Activated naive CD8-positive, alpha-beta T cell treated with anti-CD3 and anti-CD28 coated beads for 36 hours (primary cell): Measurements from ENCODE around the gene ATF7. TPM values are rescaled to one million over a fixed set of nuclear protein-coding genes. Genes with fewer than 3 reads are reported as not detected.

Source experiments
- DNase-seq: peaks from one replicate; pipeline ENCODE4 v3.0.0; 2021
- H3K27ac Mint-ChIP-seq: one replicate; pipeline ENCODE4 v1.8.0; 2022; ENCODE audit warnings: mild to moderate bottlenecking, moderate library complexity, mixed read lengths
- H3K27me3 Mint-ChIP-seq: one replicate; pipeline ENCODE4 v1.8.0; 2022; ENCODE audit warnings: mild to moderate bottlenecking, mixed read lengths
- H3K36me3 Mint-ChIP-seq: one replicate; pipeline ENCODE4 v1.8.0; 2021; ENCODE audit warnings: mild to moderate bottlenecking, mixed read lengths
- H3K4me1 Mint-ChIP-seq: one replicate; pipeline ENCODE4 v1.8.0; 2021; ENCODE audit warnings: mixed read lengths
- H3K4me3 Mint-ChIP-seq: one replicate; pipeline ENCODE4 v1.8.0; 2022; ENCODE audit warnings: mild to moderate bottlenecking, moderate library complexity, mixed read lengths
- H3K9me3 Mint-ChIP-seq: one replicate; pipeline ENCODE4 v1.8.0; 2022; ENCODE audit warnings: mixed read lengths
- total RNA-seq, 2 experiments: library from RNA; stranded (reverse); gene quantifications; one replicate each; pipeline ENCODE4 v1.2.3, GENCODE V29; 2021

ATF7 gene
- total RNA-seq, 2 experiments from 2014 or later: 22.8 to 23.6 TPM

DNA sequence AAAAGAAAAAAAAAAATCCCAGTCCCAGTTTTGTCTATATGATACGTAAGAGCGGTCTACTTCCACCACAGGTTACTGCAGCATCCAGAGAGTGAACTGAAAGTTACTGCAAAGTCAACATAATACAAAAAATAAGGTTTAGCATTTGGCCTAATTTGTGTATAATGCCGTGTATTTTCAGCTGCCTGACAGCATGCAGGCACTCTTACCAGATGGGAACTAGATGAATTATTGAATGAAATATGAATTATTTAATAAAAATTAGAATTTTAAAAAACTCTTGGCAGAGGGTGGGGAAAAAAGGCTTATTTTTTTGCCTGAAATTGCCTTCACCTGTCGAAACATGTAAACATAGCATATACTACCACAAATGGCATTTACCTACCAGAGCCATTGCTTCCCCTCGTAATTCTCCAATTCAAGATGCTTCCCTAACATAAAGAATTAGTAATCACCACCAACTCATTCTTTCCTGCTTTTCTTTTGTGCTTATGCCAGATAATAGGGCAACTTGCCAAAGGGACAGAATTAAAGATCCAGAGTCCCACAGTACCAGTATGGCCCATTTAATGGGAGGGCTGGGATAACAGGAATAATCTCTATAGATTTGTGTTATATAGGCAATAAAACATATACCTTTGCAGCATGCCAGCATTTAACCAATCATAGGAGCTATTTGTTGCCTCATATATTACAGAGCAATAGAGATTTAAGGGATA, 31.1 kb downstream of the ATF7 start:
- Mint-ChIP-seq H3K4me1 (peaks cover 17% of the 10 kb centered on the region), H3K4me3 (no peak overlapping the region), H3K27ac (no peak overlapping the region), H3K9me3 (no peaks in the 10 kb centered on the region), H3K27me3 (no peaks in the 10 kb centered on the region), H3K36me3 (peaks cover 4% of the 10 kb centered on the region)
- no peak for DNase-seq

DNA sequence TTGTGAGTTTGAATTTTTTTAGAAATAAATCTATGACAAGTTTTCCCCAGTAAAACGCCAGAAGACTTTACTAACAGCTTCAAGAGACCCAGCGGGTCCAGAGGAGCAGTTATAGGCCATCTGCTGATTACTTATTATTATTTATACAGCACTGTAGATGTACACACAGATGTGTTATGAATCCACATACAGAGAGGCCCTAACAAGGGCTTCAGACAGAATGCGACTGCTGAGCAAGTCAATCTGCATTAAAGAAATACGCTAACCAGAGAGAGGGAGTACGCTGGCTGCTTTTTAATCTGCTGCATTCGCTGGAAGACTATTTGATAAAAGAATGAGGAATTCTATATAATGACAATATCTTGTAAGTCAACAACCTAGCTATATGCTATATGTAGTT, 32.5 kb downstream of the ATF7 start:
- Mint-ChIP-seq H3K27me3 (no peaks in the 10 kb centered on the region), H3K4me3 (no peak overlapping the region), H3K4me1 (peaks cover 25% of the 10 kb centered on the region), H3K36me3 (peaks cover 4% of the 10 kb centered on the region), H3K9me3 (no peaks in the 10 kb centered on the region), H3K27ac (no peak overlapping the region)
- no peak for DNase-seq

DNA sequence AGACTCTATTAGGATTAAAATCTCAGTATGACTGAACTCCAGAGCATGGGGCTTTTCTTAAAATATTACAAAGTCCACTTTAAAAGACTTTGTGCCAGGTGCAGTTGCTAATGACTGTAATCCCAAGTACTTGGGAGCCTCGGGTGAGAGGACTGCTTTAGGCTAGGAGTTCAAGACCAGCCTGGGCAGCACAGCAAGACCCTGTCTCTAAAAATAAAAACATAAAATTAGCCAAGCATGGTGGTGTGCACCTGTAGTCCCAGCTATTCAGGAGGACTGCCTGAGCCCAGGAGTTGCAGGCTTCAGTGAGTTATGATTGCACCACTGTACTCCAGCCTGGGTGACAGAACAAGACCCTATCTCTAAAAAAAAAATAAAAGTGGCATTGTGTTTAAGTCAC, 33.2 kb downstream of the ATF7 start:
- no peak overlapping the region for H3K27ac Mint-ChIP-seq
- DNase-seq: no peak
- peaks cover 7% of the 10 kb centered on the region for H3K36me3 Mint-ChIP-seq

DNA sequence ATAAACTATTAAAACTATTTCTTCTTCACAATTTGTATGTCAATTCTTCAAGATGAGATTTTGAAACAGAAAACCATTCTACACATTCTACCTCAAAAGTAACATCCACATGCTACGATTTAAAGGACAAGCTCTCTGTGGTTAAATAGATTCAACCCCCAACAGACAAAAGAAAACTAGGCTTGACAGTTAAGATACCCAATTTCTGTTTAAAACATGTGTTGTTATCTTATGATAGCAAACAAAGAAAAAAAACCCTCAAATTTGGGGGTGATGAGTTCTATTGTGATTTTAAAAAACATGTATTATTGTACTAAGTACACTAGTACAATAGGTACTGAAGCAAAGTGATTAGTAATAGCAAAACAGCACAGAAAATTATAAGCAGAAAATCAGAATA, 33.8 kb downstream of the ATF7 start:
- Mint-ChIP-seq H3K9me3 (no peaks in the 10 kb centered on the region), H3K27ac (no peak overlapping the region), H3K4me3 (no peak overlapping the region), H3K4me1 (peaks cover 33% of the 10 kb centered on the region), H3K27me3 (no peaks in the 10 kb centered on the region), H3K36me3 (peaks cover 5% of the 10 kb centered on the region)
- no peak for DNase-seq

More for the DNA sequence above, 33.2 kb downstream of the ATF7 start:
- no peaks in the 10 kb centered on the region for H3K9me3 Mint-ChIP-seq
- no peaks in the 10 kb centered on the region for H3K27me3 Mint-ChIP-seq
- H3K4me3 Mint-ChIP-seq: no peak overlapping the region
- peaks cover 31% of the 10 kb centered on the region for H3K4me1 Mint-ChIP-seq

DNA sequence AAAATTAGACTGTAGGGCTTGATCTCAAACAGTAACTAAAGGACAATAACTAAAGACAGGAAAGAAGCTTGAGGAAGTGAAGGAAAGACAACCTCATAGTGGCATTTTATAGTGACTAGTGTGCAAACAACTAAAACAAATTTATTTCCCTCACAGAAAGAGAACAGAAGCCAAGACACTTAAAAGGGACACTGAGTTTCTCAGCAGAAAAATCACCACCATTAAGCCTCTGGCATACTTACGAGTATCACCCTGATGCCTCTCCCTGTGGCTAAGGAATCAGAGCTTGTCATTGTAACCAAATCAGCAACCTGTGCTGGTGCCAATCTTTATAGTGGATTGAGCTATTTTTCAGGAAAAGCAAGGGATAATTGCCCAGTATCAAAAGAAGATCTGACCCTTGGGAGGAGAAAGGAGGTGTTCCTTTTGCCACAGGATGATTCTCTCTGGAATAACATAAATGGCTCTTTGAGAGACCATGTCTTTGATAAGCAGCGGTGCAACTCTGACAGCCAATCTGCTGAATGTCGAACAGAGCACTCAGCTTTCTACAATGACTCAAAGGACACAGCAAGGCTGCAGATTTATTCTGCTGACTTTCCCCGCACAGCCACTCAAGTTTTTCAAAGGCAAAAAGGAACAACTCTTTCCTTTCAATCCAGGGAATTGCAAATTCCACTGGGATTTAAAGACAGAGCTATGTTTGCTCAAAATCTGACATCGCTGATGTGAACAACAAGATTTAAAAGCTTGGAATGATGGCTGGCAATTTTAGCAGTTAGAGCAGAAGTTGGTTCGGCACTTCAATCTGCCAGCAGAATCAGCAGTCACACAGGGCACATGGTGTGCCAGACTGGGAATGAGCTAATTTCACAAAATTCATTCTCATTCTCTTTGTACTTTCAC, 34.6 kb downstream of the ATF7 start:
- no peak overlapping the region for H3K27ac Mint-ChIP-seq
- no peak for DNase-seq
- H3K9me3 Mint-ChIP-seq: no peaks in the 10 kb centered on the region
- H3K4me3 Mint-ChIP-seq: no peak overlapping the region
- peaks cover 38% of the 10 kb centered on the region for H3K4me1 Mint-ChIP-seq
- H3K36me3 Mint-ChIP-seq: peaks cover 5% of the 10 kb centered on the region
- no peaks in the 10 kb centered on the region for H3K27me3 Mint-ChIP-seq

DNA sequence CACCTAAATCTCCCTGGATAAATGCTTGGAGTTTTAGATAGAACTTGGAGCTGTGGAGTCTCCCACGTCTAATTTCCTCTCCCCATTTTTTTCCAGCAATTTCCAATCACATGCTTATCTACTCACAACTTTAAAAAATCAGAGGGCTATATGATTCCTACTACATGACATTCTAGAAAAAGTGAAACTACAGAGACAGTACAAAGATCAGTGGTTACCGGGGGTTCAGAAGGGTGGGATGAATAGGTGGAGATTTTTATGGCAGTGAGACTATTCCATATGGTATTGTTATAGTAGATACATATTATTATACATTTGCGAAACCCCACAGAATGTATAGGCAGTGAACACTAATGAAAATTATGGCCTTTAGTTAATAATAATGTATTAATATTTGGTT, 35.5 kb downstream of the ATF7 start:
- no peak overlapping the region for H3K27ac Mint-ChIP-seq

DNA sequence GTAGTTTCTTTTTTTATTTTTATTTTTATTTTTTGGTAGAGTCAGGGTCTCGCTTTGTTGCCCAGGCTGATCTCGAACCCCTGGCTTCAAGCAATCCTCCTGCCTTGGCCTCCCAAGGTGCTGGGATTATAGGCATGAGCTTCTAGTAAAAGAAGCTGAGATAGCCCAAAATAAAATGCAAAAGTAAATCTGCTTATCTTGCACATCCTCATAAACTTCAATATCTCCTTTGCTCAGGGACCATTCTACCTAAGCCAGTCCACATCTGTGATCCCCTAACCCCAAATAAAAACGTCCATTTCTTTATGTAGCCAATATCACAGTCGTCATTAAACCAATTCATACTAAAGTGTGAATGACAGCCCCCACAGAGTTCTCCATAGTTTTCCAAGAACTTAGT, 36.3 kb downstream of the ATF7 start:
- Mint-ChIP-seq H3K4me1 (peaks cover 48% of the 10 kb centered on the region), H3K27ac (no peak overlapping the region), H3K27me3 (no peaks in the 10 kb centered on the region), H3K36me3 (peaks cover 5% of the 10 kb centered on the region), H3K9me3 (no peaks in the 10 kb centered on the region), H3K4me3 (no peak overlapping the region)
- DNase-seq: no peak

More for the DNA sequence above, 35.5 kb downstream of the ATF7 start:
- Mint-ChIP-seq H3K36me3 (peaks cover 5% of the 10 kb centered on the region), H3K27me3 (no peaks in the 10 kb centered on the region), H3K4me1 (peaks cover 44% of the 10 kb centered on the region), H3K9me3 (no peaks in the 10 kb centered on the region), H3K4me3 (no peak overlapping the region)
- no peak for DNase-seq

DNA sequence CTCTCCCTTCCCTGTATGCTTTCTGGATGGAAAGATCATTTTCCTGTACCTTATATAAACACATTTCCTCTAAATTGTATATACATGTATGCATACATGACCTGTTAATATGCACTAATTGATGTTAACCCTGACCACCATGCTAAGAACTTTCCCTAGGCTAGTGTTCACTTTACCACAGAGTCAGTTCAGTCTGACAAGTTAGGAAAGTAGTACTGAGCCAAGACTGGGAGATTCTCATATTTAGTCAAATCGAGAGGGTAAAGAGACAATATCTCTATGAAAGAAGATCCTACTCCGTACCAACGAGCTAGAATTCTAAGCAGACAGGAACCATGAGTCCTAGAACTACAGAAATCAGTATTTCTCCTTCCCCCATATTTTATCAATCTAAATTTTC, 36.8 kb downstream of the ATF7 start:
- Mint-ChIP-seq H3K27ac (no peak overlapping the region), H3K4me1 (peaks cover 48% of the 10 kb centered on the region), H3K9me3 (no peaks in the 10 kb centered on the region), H3K4me3 (no peak overlapping the region), H3K36me3 (peaks cover 7% of the 10 kb centered on the region), H3K27me3 (no peaks in the 10 kb centered on the region)
- no peak for DNase-seq

DNA sequence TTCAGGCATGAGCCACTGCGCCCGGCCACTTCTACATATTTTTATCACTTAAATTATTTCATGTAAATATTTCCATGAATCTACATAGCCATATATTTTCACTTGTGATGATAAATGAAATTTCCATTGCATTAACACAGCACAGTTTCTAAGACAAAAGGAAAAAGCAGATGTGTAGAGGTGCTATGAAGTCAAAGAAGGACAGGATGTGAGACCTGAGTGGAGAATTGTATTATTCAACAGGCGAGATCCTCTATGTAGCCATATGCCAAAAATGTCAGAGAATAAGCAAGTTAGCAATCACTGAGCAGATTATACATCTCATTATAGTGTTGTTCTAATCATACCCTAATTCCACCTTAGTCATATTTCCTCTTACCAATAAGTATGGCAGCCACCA, 38.1 kb downstream of the ATF7 start:
- no peak overlapping the region for H3K4me3 Mint-ChIP-seq
- no peak for DNase-seq
- H3K36me3 Mint-ChIP-seq: peaks cover 10% of the 10 kb centered on the region
- peaks cover 50% of the 10 kb centered on the region for H3K4me1 Mint-ChIP-seq
- no peaks in the 10 kb centered on the region for H3K9me3 Mint-ChIP-seq
- no peaks in the 10 kb centered on the region for H3K27me3 Mint-ChIP-seq
- H3K27ac Mint-ChIP-seq: peak overlapping the region; percentile 28

DNA sequence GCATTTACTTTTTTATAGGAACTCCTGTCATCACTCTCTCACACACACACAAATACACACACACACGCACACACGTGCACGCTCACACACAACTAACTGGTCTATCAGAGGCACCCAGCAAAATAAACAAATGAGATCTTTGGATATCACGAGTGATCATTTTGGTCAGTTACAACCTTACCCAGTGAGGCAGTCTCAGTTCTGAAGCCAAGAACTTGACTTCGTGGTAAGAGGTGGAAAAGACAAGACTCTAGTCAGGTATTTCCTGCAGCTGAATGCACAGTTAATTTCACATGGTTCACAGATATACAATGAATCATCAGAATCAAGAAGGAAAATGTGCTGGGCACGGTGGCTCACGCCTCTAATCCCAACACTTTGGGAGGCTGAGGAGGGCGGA, 39.4 kb downstream of the ATF7 start:
- no peak overlapping the region for H3K27ac Mint-ChIP-seq
- DNase-seq: no peak
- H3K36me3 Mint-ChIP-seq: peaks cover 10% of the 10 kb centered on the region
- no peaks in the 10 kb centered on the region for H3K27me3 Mint-ChIP-seq
- H3K9me3 Mint-ChIP-seq: no peaks in the 10 kb centered on the region
- H3K4me1 Mint-ChIP-seq: peaks cover 44% of the 10 kb centered on the region
- H3K4me3 Mint-ChIP-seq: no peak overlapping the region

DNA sequence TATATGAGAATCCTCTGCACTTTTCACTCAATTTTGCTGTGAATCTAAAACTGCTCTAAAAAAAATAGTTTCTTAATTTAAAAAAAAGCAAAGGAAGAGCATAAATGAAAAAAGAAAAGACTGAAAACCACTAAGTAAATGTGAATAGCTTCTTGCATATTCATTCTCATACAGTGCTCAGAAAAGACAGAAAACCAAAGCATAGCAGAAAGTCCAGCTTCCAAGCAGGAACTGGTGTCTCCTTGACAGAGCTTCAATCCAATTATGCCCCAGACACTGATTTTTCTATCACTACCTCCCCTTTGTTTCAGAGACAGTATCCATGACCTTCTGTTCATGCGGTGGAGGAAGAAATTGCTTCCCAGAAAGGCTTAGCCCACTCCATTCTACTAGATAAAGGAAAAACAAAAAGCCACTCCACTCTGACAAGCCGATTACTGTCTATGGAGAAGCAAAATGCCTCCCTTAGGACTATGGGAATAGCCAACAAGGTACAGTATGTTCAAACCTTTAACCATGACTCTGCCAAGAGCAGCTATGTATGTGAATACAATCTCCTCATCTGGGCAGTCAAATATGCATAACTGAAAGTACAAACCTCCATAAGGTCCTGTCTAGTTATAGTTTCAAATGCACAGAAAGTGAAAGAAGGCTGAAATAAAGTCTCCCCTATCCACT, 40.6 kb downstream of the ATF7 start:
- Mint-ChIP-seq H3K9me3 (no peaks in the 10 kb centered on the region), H3K27me3 (no peaks in the 10 kb centered on the region), H3K4me1 (peaks cover 36% of the 10 kb centered on the region), H3K36me3 (peaks cover 14% of the 10 kb centered on the region), H3K4me3 (no peak overlapping the region), H3K27ac (no peak overlapping the region)
- no peak for DNase-seq

DNA sequence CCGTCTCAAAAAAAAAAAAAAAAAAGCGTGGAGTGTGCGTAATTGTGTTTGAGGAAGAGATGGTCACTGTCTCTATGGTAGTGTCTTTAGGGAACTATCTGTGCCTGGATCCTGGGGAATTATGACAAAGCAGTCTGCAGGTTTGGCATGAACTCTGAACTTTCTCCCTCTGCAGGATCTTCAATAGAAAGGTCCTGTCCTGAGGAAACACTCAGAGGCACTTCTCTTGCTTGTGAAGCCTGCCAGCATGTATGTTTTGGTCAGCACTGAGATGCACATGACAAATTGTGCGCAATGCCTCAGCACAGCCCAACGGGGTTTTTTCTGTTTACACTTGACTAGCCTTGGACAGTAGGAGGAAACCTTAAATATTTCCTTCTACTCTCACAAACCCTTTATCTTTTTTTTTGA, 46.6 kb downstream of the ATF7 start:
- peaks cover 21% of the 10 kb centered on the region for H3K4me1 Mint-ChIP-seq
- H3K4me3 Mint-ChIP-seq: no peak overlapping the region
- H3K36me3 Mint-ChIP-seq: peaks cover 15% of the 10 kb centered on the region
- no peak for DNase-seq
- H3K9me3 Mint-ChIP-seq: no peaks in the 10 kb centered on the region
- no peak overlapping the region for H3K27ac Mint-ChIP-seq
- H3K27me3 Mint-ChIP-seq: no peaks in the 10 kb centered on the region

DNA sequence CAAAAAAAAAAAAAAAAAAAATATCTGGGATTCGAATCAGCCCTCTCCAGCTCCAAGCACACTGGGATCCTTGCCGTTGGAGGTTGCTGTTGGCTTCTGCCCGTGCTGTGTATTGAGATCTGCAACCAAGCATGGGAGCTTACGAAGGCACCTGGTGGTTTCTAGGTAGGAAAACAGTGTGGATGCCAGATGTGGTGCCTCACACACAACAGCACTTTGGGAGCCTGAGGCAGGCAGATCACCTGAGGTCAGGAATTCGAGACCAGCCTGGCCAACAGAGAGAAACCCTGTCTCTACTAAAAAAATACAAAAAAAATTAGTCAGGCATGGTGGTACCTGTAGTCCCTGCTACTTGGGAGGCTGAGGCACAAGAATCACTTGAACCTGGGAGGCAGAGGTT, 47.4 kb downstream of the ATF7 start:
- peaks cover 21% of the 10 kb centered on the region for H3K4me1 Mint-ChIP-seq
- no peaks in the 10 kb centered on the region for H3K27me3 Mint-ChIP-seq
- H3K4me3 Mint-ChIP-seq: no peak overlapping the region
- DNase-seq: no peak
- no peak overlapping the region for H3K27ac Mint-ChIP-seq
- H3K36me3 Mint-ChIP-seq: peaks cover 11% of the 10 kb centered on the region
- H3K9me3 Mint-ChIP-seq: no peaks in the 10 kb centered on the region

DNA sequence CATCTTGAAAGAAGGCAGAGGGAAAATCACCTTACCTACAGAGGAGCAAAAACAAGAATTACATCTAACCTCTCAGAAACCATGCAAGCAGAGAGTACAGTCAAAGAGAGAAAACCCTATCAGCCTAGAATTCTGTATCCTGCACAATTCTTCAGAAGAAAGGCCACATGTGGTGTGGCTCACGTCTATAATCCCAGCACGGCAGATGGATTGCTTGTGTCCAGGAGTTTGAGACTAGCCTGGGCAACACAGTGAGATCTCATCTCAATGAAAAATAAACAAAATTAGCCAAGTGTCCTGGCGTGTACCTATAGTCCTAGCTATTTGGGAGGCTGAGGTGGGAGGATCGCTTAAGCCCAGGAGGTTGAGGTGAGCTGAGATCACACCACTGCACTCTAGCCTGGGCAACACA, 48.2 kb downstream of the ATF7 start:
- Mint-ChIP-seq H3K27me3 (no peaks in the 10 kb centered on the region), H3K27ac (no peak overlapping the region), H3K4me1 (peaks cover 20% of the 10 kb centered on the region), H3K4me3 (no peak overlapping the region), H3K36me3 (peaks cover 11% of the 10 kb centered on the region), H3K9me3 (no peaks in the 10 kb centered on the region)
- DNase-seq: no peak

DNA sequence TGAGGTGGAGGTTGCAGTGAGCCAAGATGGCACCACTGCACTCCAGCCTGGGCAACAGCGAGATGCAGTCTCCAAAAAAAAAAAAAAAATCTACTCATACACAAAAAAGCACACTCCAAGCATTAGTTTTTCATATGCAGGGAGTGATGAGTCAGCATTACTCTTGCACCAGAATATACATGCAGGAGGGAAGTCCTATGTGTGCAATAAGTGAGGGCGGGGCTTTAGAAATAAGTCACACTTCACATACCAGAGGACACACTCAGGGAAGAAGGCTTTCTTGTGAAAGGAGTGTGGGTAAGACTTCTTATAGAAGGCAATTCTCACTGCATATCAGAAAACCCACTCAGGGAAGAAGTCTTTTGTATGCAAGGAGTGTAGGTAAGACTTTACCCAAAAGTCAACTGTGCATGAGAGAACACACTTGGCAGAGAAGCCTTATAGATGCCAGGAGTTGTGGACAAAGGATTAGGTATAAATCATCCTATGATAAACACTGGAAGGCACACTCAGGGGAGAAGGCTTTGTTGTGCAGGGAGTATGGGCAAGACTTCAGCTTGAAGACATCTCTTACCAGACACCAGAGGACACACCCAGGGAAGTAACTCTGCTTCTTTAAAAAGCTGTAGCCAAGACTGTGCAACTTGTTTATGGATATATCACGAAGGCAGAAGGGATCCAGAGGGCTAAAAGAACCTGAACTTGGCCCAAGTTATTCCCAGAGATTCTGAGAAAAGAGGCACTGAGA, 50.5 kb downstream of the ATF7 start:
- no peak overlapping the region for H3K4me3 Mint-ChIP-seq
- no peak overlapping the region for H3K27ac Mint-ChIP-seq
- peaks cover 11% of the 10 kb centered on the region for H3K36me3 Mint-ChIP-seq
- no peak for DNase-seq
- no peaks in the 10 kb centered on the region for H3K27me3 Mint-ChIP-seq
- H3K9me3 Mint-ChIP-seq: no peaks in the 10 kb centered on the region
- peaks cover 35% of the 10 kb centered on the region for H3K4me1 Mint-ChIP-seq
